ENCODE results near the gene TMIGD1.

TMIGD1 gene

DNA sequence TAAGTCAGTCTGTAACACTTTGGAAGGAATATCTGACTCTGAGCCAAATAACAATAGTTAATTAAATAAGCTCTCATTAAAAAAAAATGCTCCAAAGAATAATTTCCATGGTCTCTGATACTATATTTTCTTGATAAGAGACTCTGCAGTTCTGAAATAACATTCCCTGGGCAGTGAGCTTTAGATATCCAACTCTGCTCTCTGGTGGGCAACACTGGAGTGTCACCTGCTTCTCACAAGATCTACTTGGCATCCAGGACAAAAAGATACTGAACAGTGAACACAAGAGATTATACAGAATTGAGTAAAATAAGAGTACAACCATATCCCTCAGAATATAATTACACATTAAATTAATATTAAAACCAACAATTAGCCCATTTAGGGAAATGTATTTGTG lies 55.8 kb downstream of the TMIGD1 start:
- DNase-seq = no peak

DNA sequence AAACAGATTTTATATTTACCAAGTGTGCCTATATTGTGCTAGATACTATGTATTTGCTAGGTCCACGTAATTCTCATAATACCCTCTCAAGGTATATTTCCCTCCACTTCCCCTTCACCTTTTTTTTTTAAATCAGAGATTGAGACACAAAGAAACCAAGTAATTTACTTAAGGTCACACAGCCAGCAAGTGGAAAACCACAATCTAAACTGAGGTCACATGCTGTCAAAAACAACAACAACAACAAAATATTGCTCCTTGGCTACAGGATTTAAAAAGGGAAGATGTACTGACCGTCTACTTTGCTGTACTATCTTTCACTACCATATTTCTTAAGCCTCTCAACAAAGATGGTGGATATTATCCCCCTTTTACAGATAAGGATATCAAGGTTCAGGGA lies 57.9 kb downstream of the TMIGD1 start:
- no peak for DNase-seq

DNA sequence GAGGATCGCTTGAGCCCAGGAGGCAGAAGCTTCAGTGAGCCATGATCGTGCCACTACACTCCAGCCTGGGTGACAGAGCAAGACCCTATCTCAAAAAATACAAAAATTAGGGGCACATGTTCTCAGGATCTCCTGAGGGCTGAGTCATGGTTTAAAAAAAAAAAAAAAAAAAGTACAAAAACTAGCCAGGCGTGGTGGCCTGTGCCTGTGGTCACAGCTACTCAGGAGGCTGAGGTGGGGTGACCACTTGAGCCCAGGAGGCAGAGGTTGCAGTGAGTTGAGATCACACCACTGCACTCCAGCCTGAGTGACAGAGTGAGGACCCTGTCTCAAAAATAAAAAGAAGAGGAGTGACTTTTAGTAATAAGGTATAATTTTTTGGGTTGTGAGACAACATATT lies 59.0 kb downstream of the TMIGD1 start:
- no peak for DNase-seq

DNA sequence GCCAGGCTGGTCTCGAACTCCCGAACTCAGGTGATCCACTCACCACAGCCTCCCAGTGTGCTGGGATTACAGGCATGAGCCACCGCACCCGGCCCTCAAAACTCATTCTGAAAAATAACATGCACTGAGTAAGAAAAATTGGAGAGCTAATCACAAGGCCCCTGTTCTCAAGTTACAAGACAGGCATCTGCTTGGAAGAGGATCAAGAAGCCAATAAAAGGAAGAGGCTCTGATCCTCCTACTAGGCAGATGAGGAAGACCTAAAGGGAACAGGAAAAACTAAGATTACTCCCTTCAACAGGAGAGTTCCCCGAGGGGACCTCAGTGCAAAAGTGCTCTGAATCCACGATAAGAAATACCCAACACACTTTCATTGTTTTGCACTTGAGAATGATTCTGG lies 60.5 kb downstream of the TMIGD1 start:
- no peak for DNase-seq

DNA sequence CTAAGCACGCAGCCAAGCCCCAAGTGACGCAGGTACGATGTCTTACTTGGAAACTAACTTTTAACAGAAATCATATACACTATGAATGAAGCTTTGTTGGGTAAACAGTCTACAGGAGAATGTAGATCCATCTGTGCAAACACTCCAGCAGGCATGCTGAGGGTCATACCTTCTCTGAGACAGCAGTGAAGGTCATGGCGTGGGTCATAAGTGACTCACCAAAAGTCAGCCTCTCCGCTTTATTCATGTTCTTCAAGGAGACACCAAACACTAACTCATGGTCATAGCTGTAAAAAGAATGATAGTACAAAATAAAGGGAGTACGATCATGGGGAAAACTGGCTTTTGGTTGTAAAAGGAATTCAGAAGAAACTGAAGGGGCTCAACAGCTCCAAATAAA lies 62.8 kb downstream of the TMIGD1 start:
- DNase-seq = no peak

DNA sequence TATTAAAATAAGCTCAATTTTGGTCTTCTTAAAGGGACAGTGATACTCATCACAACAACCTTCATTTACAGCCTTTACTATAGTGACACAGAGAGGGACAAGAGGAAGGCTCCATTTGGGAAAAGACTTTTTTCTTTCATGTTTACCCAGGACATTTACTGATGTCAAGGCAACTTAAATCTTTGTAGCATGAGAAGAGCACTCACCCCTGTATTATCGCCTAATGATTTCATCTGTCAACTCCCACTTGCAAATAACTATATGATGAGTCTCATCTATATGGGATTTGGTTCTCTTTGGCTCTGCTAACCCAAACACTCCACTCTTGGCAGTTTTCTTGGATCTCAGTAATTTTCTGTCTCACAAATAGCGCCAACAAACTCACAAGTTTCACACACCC lies 66.2 kb downstream of the TMIGD1 start:
- DNase-seq = no peak
